Fibroblast of skin of scalp (primary cell): ENCODE results near the gene ABCF3.

ENCODE experiments used
- DNase-seq: peaks from one replicate; pipeline ENCODE4 v3.0.0-alpha.2; 2013

ABCF3 gene

GRCh38 chr3:184188080-184188479 lies 2.1 kb downstream of the ABCF3 start:
- DNase-seq = no peak

- no peak for DNase-seq
Observed at GRCh38 chr3:184189421-184189820, 3.4 kb downstream of the ABCF3 start.

GRCh38 chr3:184192889-184193288 lies 6.9 kb downstream of the ABCF3 start:
- DNase-seq = no peak

- DNase-seq = no peak
Observed at GRCh38 chr3:184193991-184194539, 8.1 kb downstream of the ABCF3 start.

GRCh38 chr3:184196536-184196935 lies 10.5 kb downstream of the ABCF3 start:
- DNase-seq = no peak

GRCh38 chr3:184198509-184198908 lies 12.5 kb downstream of the ABCF3 start:
- DNase-seq = no peak

- no peak for DNase-seq
Observed at GRCh38 chr3:184200825-184201224, 14.8 kb downstream of the ABCF3 start.

GRCh38 chr3:184203526-184203925 lies 17.5 kb downstream of the ABCF3 start:
- no peak for DNase-seq

GRCh38 chr3:184209146-184209923 lies 23.3 kb downstream of the ABCF3 start:
- DNase-seq = no peak

GRCh38 chr3:184211297-184211696 lies 25.3 kb downstream of the ABCF3 start:
- no peak for DNase-seq

- DNase-seq = no peak
Observed at GRCh38 chr3:184211718-184212117, 25.7 kb downstream of the ABCF3 start.

GRCh38 chr3:184218814-184219213 lies 32.8 kb downstream of the ABCF3 start:
- DNase-seq = no peak

GRCh38 chr3:184222521-184222920 lies 36.5 kb downstream of the ABCF3 start:
- DNase-seq = no peak

GRCh38 chr3:184223946-184224345 lies 37.9 kb downstream of the ABCF3 start:
- DNase-seq = no peak

- peak; percentile 22 for DNase-seq
Observed at GRCh38 chr3:184227481-184227935, 41.5 kb downstream of the ABCF3 start.

GRCh38 chr3:184228376-184229137 lies 42.6 kb downstream of the ABCF3 start:
- DNase-seq = no peak

GRCh38 chr3:184229394-184230080 lies 43.5 kb downstream of the ABCF3 start, which contains the start of gene VWA5B2:
TSS of gene VWA5B2 (plus strand) at chr3:184229585. CDS start at chr3:184230529, 944 bp downstream.
- DNase-seq = peak; percentile 32

GRCh38 chr3:184230081-184230602 lies 44.1 kb downstream of the ABCF3 start:
- DNase-seq = no peak

GRCh38 chr3:184230603-184231528 lies 44.9 kb downstream of the ABCF3 start:
- no peak for DNase-seq

- no peak for DNase-seq
Observed at GRCh38 chr3:184231671-184232070, 45.7 kb downstream of the ABCF3 start.

- no peak for DNase-seq
Observed at GRCh38 chr3:184233127-184233843, 47.3 kb downstream of the ABCF3 start.
